MCF 10A (cell line): ENCODE data around the gene ARL15. TPM values are rescaled to one million over a fixed set of nuclear protein-coding genes. Genes with fewer than 3 reads are reported as not detected.

Experiments used
- BruUV-seq: library from RNA; stranded (reverse); fragments of 400-500 nt; replicated peaks from 2 replicates; lab custom pipeline; 2021; lab: Mats Ljungman, UMichigan
- CTCF ChIA-PET: fragments of 300-600 bp; sonication (Branson Sonifier 250); formaldehyde crosslinking; extraction: SDS; loops from one replicate; lab custom pipeline; 2021; ENCODE audit warnings: antibody characterized with exemption, inconsistent platforms; lab: Yijun Ruan, JAX
- POLR2A ChIA-PET: fragments of 300-600, 350-650 bp; sonication (Branson Sonifier 250); formaldehyde crosslinking; extraction: SDS; loops from one replicate; lab custom pipeline; 2020; ENCODE audit warnings: antibody characterized with exemption, inconsistent platforms; lab: Yijun Ruan, JAX
- DNase-seq: peaks from one replicate; pipeline ENCODE4 v3.0.0-alpha.2; 2018; ENCODE audit not compliant: unreplicated experiment
- H3K27ac Mint-ChIP-seq: one replicate; pipeline ENCODE4 v1.8.0; 2022; ENCODE audit warnings: mild to moderate bottlenecking, low read depth, mixed read lengths; ENCODE audit not compliant: unreplicated experiment
- H3K27me3 Mint-ChIP-seq: one replicate; pipeline ENCODE4 v1.8.0; 2022; ENCODE audit warnings: mixed read lengths; ENCODE audit not compliant: insufficient read depth, unreplicated experiment
- H3K36me3 Mint-ChIP-seq: one replicate; pipeline ENCODE4 v1.8.0; 2022; ENCODE audit warnings: mild to moderate bottlenecking, moderate library complexity, mixed read lengths; ENCODE audit not compliant: insufficient read depth, unreplicated experiment
- H3K4me1 Mint-ChIP-seq: one replicate; pipeline ENCODE4 v1.8.0; 2022; ENCODE audit warnings: mixed read lengths; ENCODE audit not compliant: insufficient read depth, unreplicated experiment
- H3K4me3 Mint-ChIP-seq: one replicate; pipeline ENCODE4 v1.8.0; 2022; ENCODE audit warnings: mild to moderate bottlenecking, moderate library complexity, mixed read lengths; ENCODE audit not compliant: unreplicated experiment
- H3K9me3 Mint-ChIP-seq: one replicate; pipeline ENCODE4 v1.8.0; 2022; ENCODE audit warnings: mixed read lengths; ENCODE audit not compliant: unreplicated experiment
- CTCF ChIP-seq: fragments of 200-600 bp; IDR thresholded peaks from one replicate; pipeline ENCODE4 v1.8.0; 2022; ENCODE audit warnings: antibody characterized with exemption, mild to moderate bottlenecking; ENCODE audit not compliant: unreplicated experiment
- intact Hi-C: fragments of 100-400 bp; cut with micrococcal nuclease; formaldehyde crosslinking; loops from 2 replicates; pipeline ENCODE4 v1.14.1; 2022
- total RNA-seq: library from RNA; stranded (reverse); gene quantifications from 2 replicates; pipeline ENCODE4 v1.2.3, GENCODE V29; 2022

Gene ARL15
- total RNA-seq, 1 experiment from 2014 or later: 11.3 TPM

- ChIA-PET CTCF (interaction anchor here (0.5 kb wide), 1 partner anchor 12 kb away, joined by 3 read pairs; no protein-coding TSS in a partner anchor), POLR2A (interaction anchor here (1.2 kb wide), 1 partner anchor 18 kb away, joined by 3 read pairs; no protein-coding TSS in a partner anchor)
- no peak overlapping the region for H3K27ac Mint-ChIP-seq
- H3K36me3 Mint-ChIP-seq: no peaks in the 10 kb centered on the region
- no peak for DNase-seq
- H3K4me1 Mint-ChIP-seq: no peaks in the 10 kb centered on the region
- no peaks in the 10 kb centered on the region for H3K27me3 Mint-ChIP-seq
- H3K9me3 Mint-ChIP-seq: no peaks in the 10 kb centered on the region
- TF ChIP-seq CTCF: no peak
- H3K4me3 Mint-ChIP-seq: no peak overlapping the region
- no TSS peak for BruUV-seq
- intact Hi-C loops: no loop called here
Measured at GRCh38 chr5:54135042-54135441, 175.3 kb downstream of the ARL15 start.

- H3K9me3 Mint-ChIP-seq: no peaks in the 10 kb centered on the region
- no peaks in the 10 kb centered on the region for H3K27me3 Mint-ChIP-seq
- intact Hi-C loops: no loop called here
- no peak for DNase-seq
- no TSS peak for BruUV-seq
- H3K27ac Mint-ChIP-seq: no peak overlapping the region
- H3K4me1 Mint-ChIP-seq: no peaks in the 10 kb centered on the region
- POLR2A ChIA-PET: no interaction called here
- CTCF ChIA-PET: no interaction called here
- TF ChIP-seq CTCF: no peak
- no peak overlapping the region for H3K4me3 Mint-ChIP-seq
- no peaks in the 10 kb centered on the region for H3K36me3 Mint-ChIP-seq
Measured at GRCh38 chr5:54133917-54134316, 176.5 kb downstream of the ARL15 start.

DNA sequence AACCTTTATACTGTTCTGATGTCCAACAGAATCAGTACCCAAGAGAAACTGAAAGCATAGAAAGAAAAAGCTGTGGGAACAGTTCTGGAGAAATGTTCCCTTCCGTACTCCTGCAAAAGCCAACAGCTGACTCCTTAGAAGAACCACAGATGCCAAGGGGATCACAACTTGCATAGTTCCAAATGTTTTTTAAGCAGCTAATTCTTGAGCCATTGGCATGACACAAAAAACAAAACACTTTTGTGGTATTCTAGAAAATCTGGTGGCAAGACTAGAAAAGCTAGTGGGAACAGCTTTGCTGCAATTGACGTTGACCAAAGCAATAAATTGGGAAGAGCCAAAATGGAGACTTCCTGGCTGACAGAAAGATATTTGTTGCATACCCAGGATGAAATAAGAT lies 189.9 kb downstream of the ARL15 start:
- POLR2A ChIA-PET: interaction anchor here (0.6 to 0.9 kb wide), 2 partner anchors 16 to 58 kb away, joined by 3 to 4 read pairs; no protein-coding TSS in a partner anchor
- Mint-ChIP-seq H3K4me3 (no peak overlapping the region), H3K9me3 (no peaks in the 10 kb centered on the region), H3K36me3 (no peaks in the 10 kb centered on the region), H3K4me1 (no peaks in the 10 kb centered on the region), H3K27me3 (no peaks in the 10 kb centered on the region), H3K27ac (no peak overlapping the region)
- BruUV-seq: no TSS peak
- TF ChIP-seq CTCF: no peak
- DNase-seq: no peak
- CTCF ChIA-PET: no interaction called here
- intact Hi-C loops: no loop called here

- H3K27me3 Mint-ChIP-seq: no peaks in the 10 kb centered on the region
- H3K4me1 Mint-ChIP-seq: no peaks in the 10 kb centered on the region
- intact Hi-C loops: no loop called here
- TF ChIP-seq CTCF: no peak
- no peaks in the 10 kb centered on the region for H3K9me3 Mint-ChIP-seq
- DNase-seq: no peak
- ChIA-PET CTCF (interaction anchor here (0.7 kb wide), 2 partner anchors 11 to 52 kb away, joined by 3 read pairs; no protein-coding TSS in a partner anchor), POLR2A (no interaction called here)
- no peaks in the 10 kb centered on the region for H3K36me3 Mint-ChIP-seq
- H3K27ac Mint-ChIP-seq: no peak overlapping the region
- no peak overlapping the region for H3K4me3 Mint-ChIP-seq
- no TSS peak for BruUV-seq
Measured at GRCh38 chr5:54117957-54118356, 192.4 kb downstream of the ARL15 start.
